Measurements from ENCODE around the gene KRT86. TPM values are rescaled to one million over a fixed set of nuclear protein-coding genes. Genes with fewer than 3 reads are reported as not detected.

KRT86 gene
- polyA plus RNA-seq, 1 donor = 0.97 TPM

DNA sequence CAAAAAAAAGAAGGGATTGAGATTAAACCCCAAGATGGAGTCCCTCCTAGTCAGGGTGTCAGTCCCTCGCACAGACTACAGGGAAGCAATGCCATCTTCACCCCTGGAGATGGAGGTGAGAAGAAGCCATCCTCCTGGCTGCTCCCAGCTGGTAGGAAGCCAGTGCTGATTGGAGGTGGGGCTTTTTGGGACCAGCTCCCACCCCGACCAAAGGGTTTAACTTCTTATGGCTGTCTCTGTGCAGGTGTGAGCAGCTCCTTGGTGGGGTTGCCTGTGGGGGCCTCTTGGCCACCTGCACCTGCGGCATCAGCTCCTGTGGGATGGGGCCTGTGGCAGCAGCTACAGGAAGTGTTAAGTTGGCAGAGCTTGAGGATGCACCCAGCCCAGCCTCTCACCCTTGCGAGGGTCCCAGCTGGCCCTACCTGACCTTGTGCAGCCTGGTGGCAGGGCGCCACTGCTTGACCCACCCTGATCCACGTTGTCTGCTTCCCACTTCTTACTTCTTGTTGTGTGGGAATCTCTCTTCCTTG, 3.8 kb upstream of the KRT86 start:
- Histone ChIP-seq H3K27me3 (ENCODE audit: control insufficient read depth, insufficient read depth, low read length) (peaks cover 11% of the 10 kb centered on the region), H3K36me3 (ENCODE audit: control insufficient read depth, insufficient read depth, low read length) (no peaks in the 10 kb centered on the region), H3K4me3 (ENCODE audit: low read length) (no peak overlapping the region), H3K4me1 (ENCODE audit: control insufficient read depth, insufficient read depth, low read length) (no peaks in the 10 kb centered on the region), H3K9me3 (ENCODE audit: control insufficient read depth, low read depth, low read length) (no peaks in the 10 kb centered on the region), H3K27ac (ENCODE audit: low read length) (no peak overlapping the region)
- DNase-seq = no peak
- no CpG with 5 or more reads among the region's 6 CpGs for WGBS (ENCODE audit: insufficient coverage, low lambda C conversion rate)

DNA sequence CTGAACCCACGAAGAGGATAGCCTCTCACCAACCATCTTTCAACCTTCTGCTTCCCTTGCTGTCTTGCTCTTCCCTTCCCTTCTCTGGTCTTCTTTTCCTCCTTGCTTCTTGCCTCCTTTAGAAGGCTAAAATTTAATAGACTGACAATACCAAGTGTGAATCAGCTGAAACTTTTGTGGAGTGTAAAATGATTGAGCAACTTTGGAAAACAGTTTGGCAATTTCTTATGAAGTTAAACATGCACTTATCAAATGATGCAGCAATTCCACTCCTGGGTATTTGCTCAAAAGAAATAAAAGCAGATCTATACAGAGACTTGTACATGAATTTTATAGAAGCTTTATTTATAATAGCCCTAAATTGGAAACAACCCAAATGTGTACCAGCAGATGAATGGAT, 3.3 kb upstream of the KRT86 start:
- H3K4me1 ChIP-seq (ENCODE audit: control insufficient read depth, insufficient read depth, low read length) = no peaks in the 10 kb centered on the region
- no peak overlapping the region for H3K4me3 ChIP-seq (ENCODE audit: low read length)
- H3K36me3 ChIP-seq (ENCODE audit: control insufficient read depth, insufficient read depth, low read length) = no peaks in the 10 kb centered on the region
- DNase-seq = no peak
- H3K27ac ChIP-seq (ENCODE audit: low read length) = no peak overlapping the region
- no CpG with 5 or more reads among the region's 1 CpG for WGBS (ENCODE audit: insufficient coverage, low lambda C conversion rate)
- H3K27me3 ChIP-seq (ENCODE audit: control insufficient read depth, insufficient read depth, low read length) = peaks cover 11% of the 10 kb centered on the region
- no peaks in the 10 kb centered on the region for H3K9me3 ChIP-seq (ENCODE audit: control insufficient read depth, low read depth, low read length)

GRCh38 chr12:52275686-52276085, 1.2 kb downstream of the KRT86 start:
- Histone ChIP-seq H3K4me1 (ENCODE audit: control insufficient read depth, insufficient read depth, low read length) (peaks cover 4% of the 10 kb centered on the region), H3K4me3 (ENCODE audit: low read length) (no peak overlapping the region), H3K36me3 (ENCODE audit: control insufficient read depth, insufficient read depth, low read length) (no peaks in the 10 kb centered on the region), H3K27me3 (ENCODE audit: control insufficient read depth, insufficient read depth, low read length) (peaks cover 16% of the 10 kb centered on the region), H3K27ac (ENCODE audit: low read length) (no peak overlapping the region), H3K9me3 (ENCODE audit: control insufficient read depth, low read depth, low read length) (no peaks in the 10 kb centered on the region)
- no CpG with 5 or more reads among the region's 3 CpGs for WGBS (ENCODE audit: insufficient coverage, low lambda C conversion rate)
- DNase-seq = no peak

GRCh38 chr12:52277486-52278245, 3.2 kb downstream of the KRT86 start:
- peak; percentile 28 to 43 for DNase-seq
- Histone ChIP-seq H3K9me3 (ENCODE audit: control insufficient read depth, low read depth, low read length) (no peaks in the 10 kb centered on the region), H3K4me1 (ENCODE audit: control insufficient read depth, insufficient read depth, low read length) (peaks cover 4% of the 10 kb centered on the region), H3K27me3 (ENCODE audit: control insufficient read depth, insufficient read depth, low read length) (peaks cover 11% of the 10 kb centered on the region), H3K36me3 (ENCODE audit: control insufficient read depth, insufficient read depth, low read length) (no peaks in the 10 kb centered on the region), H3K27ac (ENCODE audit: low read length) (no peak overlapping the region), H3K4me3 (ENCODE audit: low read length) (no peak overlapping the region)
- WGBS (ENCODE audit: insufficient coverage, low lambda C conversion rate) = no CpG with 5 or more reads among the region's 9 CpGs

DNA sequence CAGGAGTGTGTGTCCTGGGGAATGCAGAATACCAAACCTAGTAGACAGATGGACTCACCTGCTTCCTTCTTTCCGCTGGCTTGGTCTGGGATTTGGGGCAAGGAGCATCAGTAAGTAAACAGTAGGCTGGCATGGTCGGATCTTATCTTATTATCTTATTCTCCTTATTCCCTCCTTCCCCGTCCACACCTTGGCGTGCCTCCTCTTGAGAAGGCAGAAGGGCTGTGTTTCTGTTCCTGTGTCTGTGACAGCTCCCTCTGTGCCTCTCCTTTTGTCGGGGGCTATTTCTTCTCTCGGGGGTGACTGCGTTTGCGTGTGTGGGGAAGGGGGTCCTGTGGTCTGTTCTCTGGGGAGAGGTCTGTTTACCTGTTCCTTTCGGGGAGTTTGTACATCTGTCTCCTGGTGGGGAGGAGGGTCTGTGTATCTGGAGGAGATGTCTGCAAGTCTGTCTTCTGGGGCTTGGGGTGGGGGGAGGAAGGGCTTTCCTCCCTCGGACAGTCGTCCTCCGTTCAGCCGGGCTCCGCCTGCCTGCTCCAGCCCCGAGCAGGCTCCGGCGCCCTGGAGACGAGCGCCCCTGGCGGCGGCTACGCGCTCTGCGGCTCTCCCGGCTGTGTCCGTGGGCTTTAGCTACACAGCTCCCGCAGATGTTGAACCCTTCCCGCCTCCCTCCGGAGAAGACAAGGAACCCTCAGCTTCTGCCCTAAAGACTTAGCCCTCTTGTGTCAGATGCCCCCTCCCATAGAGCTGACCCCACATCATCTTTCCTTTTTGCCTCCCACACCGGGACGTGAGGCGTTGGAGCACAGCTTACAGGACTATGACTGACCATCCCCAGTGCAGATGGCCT, 4.4 kb downstream of the KRT86 start:
- WGBS (ENCODE audit: insufficient coverage, low lambda C conversion rate) = no CpG with 5 or more reads among the region's 32 CpGs
- no peak overlapping the region for H3K4me3 ChIP-seq (ENCODE audit: low read length)
- DNase-seq = peak; percentile 49 to 61

GRCh38 chr12:52279422-52280318, 5.2 kb downstream of the KRT86 start:
- Histone ChIP-seq H3K4me1 (ENCODE audit: control insufficient read depth, insufficient read depth, low read length) (peaks cover 4% of the 10 kb centered on the region), H3K9me3 (ENCODE audit: control insufficient read depth, low read depth, low read length) (no peaks in the 10 kb centered on the region), H3K4me3 (ENCODE audit: low read length) (no peak overlapping the region), H3K36me3 (ENCODE audit: control insufficient read depth, insufficient read depth, low read length) (no peaks in the 10 kb centered on the region), H3K27ac (ENCODE audit: low read length) (no peak overlapping the region), H3K27me3 (ENCODE audit: control insufficient read depth, insufficient read depth, low read length) (peaks cover 7% of the 10 kb centered on the region)
- WGBS (ENCODE audit: insufficient coverage, low lambda C conversion rate) = 100% methylated on average over 1 of the region's 14 CpGs
- no peak for DNase-seq

More for the DNA sequence above, 4.4 kb downstream of the KRT86 start:
- Histone ChIP-seq H3K9me3 (ENCODE audit: control insufficient read depth, low read depth, low read length) (no peaks in the 10 kb centered on the region), H3K4me1 (ENCODE audit: control insufficient read depth, insufficient read depth, low read length) (peaks cover 4% of the 10 kb centered on the region), H3K27me3 (ENCODE audit: control insufficient read depth, insufficient read depth, low read length) (peaks cover 11% of the 10 kb centered on the region), H3K27ac (ENCODE audit: low read length) (no peak overlapping the region), H3K36me3 (ENCODE audit: control insufficient read depth, insufficient read depth, low read length) (no peaks in the 10 kb centered on the region)

DNA sequence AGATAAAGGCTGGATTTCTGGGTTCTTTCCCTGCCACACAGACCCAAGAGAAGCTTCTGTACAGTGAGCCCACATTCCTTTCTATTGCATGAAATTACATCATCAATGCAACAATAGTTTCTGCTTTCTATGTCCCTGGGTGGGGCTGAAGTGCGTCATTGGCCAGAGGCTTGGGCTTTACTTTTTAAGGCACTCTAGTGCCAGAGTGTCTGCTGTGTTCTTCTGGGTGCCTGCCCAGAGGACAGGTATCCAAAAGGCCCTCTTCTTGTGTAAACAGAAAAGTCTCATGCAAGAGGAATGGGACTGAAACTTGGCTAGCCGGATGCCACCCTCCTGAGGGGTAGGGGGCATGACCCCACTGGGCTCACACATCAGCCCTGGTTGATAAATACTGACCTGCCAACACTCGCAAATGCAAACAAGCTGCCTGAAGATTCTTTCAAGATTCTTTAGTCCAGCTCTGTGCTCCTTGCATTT, 5.9 kb downstream of the KRT86 start:
- peaks cover 7% of the 10 kb centered on the region for H3K27me3 ChIP-seq (ENCODE audit: control insufficient read depth, insufficient read depth, low read length)
- no peak overlapping the region for H3K4me3 ChIP-seq (ENCODE audit: low read length)
- no peaks in the 10 kb centered on the region for H3K36me3 ChIP-seq (ENCODE audit: control insufficient read depth, insufficient read depth, low read length)
- H3K9me3 ChIP-seq (ENCODE audit: control insufficient read depth, low read depth, low read length) = no peaks in the 10 kb centered on the region
- DNase-seq = no peak
- no CpG with 5 or more reads among the region's 3 CpGs for WGBS (ENCODE audit: insufficient coverage, low lambda C conversion rate)
- no peak overlapping the region for H3K27ac ChIP-seq (ENCODE audit: low read length)
- H3K4me1 ChIP-seq (ENCODE audit: control insufficient read depth, insufficient read depth, low read length) = peaks cover 4% of the 10 kb centered on the region

DNA sequence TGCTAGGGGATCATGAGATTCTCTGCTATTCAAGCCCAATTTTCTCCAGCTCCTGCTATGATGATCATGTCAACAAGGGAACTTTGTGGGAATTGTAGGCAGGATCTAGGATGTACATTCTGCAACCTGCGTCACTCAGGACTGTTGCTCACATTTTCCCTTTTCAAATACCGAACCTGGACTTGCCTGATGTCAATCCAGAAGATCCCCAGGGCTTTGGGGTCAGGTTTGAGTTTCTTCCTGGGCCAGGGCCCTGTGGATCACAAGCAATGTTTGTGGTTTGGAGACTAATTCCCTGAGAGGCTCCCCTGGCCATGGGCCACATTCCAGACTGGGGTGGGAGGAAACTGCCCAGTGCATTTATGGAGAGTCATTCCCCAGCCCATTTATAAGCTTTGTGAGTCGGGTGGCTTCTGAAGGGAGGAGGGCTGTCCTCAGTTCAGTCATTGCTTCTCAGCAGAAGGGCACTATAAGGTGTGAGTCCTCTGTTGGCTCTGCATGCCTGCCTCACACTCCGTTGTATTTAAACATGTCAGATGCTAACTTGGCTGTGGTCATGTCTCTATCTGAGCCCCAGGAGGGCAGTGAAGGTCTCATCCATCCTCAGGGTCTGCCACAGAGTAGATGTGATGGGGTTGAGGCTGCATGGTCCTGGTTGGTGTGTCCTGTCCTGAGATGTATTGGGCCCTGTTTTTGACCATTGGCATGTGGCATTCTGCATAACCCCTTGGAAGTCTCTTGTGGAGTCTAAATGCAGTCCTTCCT, 6.5 kb downstream of the KRT86 start:
- H3K27me3 ChIP-seq (ENCODE audit: control insufficient read depth, insufficient read depth, low read length) = peaks cover 7% of the 10 kb centered on the region
- H3K4me3 ChIP-seq (ENCODE audit: low read length) = no peak overlapping the region
- H3K9me3 ChIP-seq (ENCODE audit: control insufficient read depth, low read depth, low read length) = no peaks in the 10 kb centered on the region
- H3K36me3 ChIP-seq (ENCODE audit: control insufficient read depth, insufficient read depth, low read length) = no peaks in the 10 kb centered on the region
- DNase-seq = peak in 1 of 2 donors; percentile 18
- no CpG with 5 or more reads among the region's 4 CpGs for WGBS (ENCODE audit: insufficient coverage, low lambda C conversion rate)
- no peak overlapping the region for H3K27ac ChIP-seq (ENCODE audit: low read length)
- H3K4me1 ChIP-seq (ENCODE audit: control insufficient read depth, insufficient read depth, low read length) = peaks cover 4% of the 10 kb centered on the region

DNA sequence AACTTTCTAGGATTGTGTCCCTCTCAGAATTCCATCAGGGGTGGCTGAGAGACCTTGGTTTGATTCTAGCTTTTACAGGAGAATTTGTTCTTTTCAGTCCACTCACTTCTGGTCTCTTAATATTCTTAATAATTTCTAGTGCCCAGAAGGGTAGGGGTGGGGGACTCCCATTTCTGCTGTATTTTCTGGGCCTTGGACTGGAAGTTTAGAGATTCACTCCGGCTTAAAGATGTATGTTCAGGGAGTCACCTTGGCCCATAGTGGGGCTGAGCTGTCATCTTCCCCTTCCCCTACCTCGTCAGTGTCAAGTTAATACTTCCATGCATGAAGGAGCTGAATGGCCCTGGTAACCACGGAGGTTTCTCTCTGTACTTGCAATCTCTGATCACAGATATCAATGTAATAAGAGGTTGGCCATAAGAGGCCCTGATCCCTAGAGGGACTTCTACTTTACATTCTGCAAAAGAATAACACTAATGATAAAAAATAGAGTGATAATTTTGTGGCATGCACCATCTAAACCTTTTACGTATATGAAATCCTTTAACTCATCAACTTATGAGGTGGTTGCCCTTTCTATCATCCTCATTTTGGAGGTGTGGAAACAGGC, 10.2 kb downstream of the KRT86 start:
- H3K27ac ChIP-seq (ENCODE audit: low read length) = no peak overlapping the region
- H3K27me3 ChIP-seq (ENCODE audit: control insufficient read depth, insufficient read depth, low read length) = no peaks in the 10 kb centered on the region
- H3K36me3 ChIP-seq (ENCODE audit: control insufficient read depth, insufficient read depth, low read length) = no peaks in the 10 kb centered on the region
- 100% methylated on average over 1 of the region's 4 CpGs for WGBS (ENCODE audit: insufficient coverage, low lambda C conversion rate)
- H3K9me3 ChIP-seq (ENCODE audit: control insufficient read depth, low read depth, low read length) = no peaks in the 10 kb centered on the region
- H3K4me3 ChIP-seq (ENCODE audit: low read length) = no peak overlapping the region
- DNase-seq = no peak
- no peaks in the 10 kb centered on the region for H3K4me1 ChIP-seq (ENCODE audit: control insufficient read depth, insufficient read depth, low read length)
